Right forelimb (tissue), 1 donor: ENCODE results near the gene ERI3.

Experiments
- DNase-seq: peaks from one replicate; pipeline ENCODE4 v3.0.0-alpha.2; 2018

Gene ERI3

DNA sequence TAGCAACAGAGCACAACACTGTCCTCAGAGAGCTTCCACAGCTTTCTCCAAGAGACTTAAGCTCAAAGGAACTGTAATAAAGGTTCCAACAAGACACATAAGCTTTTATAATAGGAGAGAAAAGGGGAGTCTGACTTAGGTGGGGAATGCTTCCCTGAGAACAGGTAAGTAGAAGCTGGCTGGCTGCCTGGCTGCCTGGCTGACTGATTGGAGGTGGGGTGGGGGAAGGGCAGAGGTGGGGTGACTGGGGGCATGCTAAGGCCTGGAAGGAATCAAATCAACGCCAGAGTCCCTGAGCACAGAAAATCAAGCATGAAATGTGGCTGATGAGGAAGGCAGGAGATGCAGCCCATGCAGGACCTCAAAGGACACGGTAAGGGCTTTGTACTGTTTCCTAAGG, 96.0 kb downstream of the ERI3 start:
- no peak for DNase-seq

DNA sequence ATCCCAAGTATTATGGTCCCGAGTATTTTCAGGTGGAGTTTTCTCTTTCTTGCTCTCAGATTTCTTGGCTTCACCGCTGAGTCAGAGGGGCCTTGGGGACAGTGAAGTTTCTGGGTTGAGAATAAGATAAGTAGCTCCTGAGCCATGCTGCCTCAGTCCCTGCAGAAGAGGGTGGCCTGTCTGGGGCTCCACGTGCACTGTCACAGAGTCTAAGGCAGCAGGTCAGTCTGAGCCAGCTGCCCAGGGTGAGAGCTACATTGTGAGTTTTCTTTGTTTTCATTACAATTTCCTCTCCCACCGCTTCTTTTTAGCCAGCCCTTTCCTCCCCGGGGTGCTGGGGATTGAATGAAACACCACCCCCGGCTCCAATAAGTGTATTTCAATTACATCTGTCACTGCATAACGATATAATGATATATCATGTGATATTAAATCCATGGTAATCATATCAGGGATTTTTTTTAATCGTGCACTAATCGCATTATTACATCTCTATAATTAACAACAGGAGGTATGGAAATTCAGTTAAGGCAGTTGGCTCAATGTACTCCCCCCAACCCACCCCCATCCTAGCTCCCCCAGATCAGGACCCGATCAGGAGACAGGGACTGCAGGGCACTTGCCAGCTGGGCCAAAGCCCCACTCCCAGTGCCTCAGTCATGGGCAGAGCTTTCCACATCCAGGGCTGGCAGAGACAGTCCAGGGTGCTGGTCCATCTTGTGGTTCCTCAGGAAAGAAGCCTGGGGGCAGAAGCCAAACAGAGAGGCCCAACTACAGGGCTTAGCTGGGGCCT, 98.1 kb downstream of the ERI3 start:
- no peak for DNase-seq

DNA sequence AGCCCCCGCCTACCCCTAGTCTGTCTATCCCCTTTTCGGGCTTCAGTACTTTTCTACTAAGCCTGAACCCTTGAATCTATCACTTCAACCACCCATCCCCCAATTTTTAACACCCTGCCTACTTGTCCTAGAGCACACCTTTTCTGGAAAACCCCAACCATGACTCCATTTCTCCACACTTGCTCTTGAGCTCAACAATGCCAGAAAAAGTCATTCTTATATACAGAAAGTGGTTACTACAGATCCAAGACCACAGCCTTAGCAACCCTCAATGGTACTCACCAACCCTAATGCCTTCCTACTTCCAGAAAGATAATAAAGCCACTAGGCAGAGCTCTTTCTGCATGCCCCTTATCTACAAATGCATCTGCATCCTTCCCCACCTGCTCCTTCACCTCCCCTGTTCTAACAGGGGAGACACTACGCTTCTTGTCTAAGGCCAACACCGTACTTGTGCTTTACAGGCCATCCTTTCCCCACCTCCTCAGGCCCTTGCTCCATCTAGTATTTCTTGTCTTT, 100.6 kb downstream of the ERI3 start:
- no peak for DNase-seq

DNA sequence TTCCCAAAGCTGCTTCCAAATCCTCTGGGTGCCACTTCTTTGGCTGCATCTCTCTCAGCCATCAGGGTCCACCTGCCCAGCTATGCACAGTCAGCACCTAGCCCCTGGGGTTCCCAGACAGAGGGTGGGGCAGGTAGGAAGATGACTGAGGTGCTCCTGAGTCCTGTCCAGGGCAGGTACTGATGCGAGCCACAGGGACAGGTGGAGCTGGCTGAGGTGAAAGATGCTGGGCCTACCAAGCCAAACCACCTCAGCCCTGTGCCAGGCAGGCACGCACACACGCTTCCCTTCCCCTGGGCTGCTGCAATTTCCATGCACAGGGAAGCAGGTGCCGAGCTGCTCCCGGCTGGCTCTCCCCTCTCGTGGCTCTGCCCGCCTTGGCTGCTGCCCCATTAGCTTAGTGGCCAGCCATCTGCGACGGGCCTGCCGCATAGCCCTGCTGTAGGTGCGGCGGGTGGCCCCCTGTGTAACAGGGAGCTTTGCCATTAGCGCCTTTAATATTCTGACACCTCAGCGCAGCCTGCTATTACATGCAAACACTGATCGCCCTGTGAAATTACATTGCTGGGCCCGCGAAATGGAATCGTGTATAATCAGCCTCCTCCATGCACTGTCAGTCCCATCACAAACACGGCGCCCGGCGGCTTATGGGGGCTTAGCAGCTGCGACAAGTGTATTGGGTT, 102.9 kb downstream of the ERI3 start:
- no peak for DNase-seq

DNA sequence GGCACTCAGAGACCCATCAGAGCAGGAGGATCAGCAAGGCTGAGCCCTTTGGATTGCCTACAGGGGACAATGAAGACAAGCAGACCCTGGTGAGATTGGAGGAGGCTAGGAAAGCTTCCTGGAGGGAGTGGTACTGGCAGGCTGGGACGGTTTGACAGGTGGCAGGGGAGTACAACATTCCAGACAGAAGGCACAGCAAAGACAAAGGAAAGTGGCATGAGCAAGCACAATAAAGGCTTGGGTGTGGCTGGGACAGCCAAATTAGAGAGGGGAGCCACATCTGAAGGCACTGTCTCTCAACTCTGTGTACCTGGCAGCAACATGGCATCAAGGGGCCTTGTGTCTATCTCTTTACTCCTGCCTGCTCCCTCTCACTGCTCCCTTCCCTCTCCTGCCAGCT, 103.6 kb downstream of the ERI3 start:
- DNase-seq = no peak

DNA sequence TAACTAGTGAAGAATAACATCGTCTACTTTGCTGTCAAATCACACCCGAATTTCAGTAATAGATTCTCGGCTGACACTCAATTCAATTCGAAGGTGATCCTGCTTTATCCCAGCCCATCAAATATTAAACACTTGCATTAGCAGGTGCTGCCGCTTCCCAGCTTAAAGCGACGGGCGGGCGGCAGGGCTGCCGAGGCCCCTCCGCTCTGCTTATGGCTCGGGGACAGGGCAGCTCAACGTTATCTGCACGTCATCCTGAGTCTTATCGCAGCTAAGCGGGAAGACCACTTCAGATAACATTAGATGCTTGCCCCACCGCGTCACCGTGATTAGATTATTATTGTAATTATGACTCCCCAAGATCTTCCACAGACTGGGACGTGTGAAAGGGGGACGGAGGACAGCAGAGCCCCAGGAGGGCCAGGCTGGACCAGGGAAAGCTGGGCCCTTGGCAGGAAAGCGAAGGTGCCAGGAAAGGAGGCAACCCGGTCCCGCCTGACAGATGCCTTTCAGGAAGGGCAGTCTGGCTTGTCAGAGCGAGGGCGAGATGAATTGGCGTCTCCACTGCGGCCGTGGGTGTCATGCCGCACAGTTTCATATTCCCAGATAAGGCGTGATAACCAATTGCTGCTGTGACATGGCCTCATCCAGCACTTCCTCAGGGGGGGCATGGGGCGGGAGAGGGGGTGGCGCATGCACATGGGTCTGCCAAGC, 104.8 kb downstream of the ERI3 start:
- DNase-seq = no peak

DNA sequence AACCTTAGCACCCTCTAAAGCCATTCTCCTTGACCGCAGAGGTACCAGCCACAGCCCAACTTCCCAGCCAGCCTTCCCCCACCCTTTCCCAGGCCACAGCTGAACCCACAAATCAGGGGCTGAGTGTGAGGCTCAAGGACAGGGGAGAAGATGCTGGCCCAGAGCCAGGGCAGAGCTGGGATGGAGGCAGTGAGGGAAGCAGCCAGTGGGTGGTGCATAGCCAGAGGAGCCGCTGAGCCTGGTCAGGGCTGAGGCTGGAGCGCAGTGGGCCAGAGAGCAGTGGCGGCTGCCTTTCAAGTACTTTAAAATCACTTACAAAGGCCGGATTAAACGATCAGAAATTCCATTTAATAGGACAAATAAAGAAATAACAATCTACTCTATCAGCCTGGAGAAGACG, 105.5 kb downstream of the ERI3 start:
- no peak for DNase-seq

DNA sequence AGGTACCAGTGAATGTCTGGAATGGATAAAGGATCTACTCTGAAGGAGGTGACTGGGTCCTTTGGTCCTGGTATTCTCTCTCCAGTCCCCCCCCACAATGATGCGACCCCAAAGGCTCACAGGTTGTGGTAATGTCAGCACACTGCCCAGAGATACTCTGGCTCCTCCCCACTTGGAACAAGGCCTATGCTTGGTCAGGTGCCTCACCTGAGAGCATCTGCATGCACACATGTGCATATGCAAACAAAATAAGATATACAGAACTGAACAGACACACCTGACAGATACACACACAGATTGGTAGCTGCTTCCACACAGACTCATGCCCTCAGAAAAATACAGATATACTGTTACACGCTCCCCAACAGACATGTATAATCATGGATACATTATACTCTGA, 108.3 kb downstream of the ERI3 start:
- no peak for DNase-seq

DNA sequence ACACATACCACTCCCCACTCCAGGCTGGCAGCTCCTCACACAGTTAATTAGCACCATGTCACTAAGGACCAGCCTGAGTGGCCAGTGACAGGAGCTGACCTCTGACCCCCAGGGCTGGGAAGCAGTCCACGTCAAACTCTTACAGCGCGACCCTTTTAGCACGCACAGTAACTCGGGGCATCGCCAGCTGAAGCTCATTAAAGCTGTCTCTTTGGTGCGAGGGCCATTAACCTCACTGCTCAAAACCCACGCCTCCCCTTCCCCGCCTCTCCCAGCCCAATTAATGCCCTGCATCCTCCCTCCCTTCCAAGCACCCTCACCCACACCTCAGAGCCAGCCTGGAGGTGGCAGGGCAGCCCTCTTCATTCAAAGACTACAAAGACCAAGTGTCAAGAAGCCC, 110.1 kb downstream of the ERI3 start:
- no peak for DNase-seq

DNA sequence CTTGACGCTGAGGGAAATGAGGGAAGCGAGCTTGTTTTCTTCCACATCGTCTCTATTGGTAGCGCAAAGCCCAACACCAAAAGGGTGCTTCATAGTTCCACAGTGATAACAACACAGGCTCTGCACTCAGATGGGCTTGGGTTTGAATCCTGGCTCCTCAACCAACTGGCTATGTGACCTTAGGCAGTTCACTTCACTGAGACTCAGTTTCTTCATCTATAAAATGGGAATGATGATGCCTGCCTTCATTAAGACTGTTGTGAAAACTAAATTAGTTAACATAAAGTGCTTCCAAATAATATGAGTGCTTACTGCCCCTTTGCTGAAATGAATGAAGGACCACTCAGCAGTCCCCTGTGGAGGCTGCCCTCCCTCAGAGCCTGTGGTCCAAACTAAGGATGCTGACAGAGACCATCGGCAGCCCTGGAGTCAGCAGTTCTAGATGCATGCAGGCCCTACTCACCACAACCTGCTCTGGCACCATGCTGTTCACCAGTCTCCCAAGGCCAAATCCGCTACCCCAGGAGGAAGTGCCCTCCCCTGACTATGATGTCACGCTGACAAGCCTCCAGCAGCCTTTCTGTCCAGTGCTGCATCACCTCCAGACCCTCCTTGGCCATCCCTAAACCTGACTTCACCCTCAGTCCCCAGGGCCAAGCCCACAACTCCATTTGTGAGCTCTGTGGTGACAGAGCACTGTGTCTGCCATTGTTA, 111.1 kb downstream of the ERI3 start:
- no peak for DNase-seq

DNA sequence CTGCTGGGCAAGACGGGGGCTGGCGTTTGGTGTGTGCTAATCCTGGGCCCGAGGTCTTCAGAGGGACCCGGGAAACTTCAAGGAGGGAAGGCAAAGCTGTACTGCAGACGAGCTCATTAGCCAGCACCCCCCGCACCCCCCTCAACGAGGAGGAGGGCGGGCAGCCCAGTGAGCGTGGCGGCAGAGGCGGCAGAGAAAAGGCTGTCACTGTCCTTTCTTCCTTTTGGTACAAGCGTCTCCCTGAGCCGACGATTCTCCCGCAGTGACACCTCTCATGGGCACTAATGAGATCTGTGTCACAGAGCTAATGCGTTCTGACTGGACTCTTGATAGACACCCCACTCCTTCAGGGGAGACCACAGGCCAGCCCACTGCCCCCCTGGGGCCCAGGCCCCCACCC, 112.3 kb downstream of the ERI3 start:
- no peak for DNase-seq

DNA sequence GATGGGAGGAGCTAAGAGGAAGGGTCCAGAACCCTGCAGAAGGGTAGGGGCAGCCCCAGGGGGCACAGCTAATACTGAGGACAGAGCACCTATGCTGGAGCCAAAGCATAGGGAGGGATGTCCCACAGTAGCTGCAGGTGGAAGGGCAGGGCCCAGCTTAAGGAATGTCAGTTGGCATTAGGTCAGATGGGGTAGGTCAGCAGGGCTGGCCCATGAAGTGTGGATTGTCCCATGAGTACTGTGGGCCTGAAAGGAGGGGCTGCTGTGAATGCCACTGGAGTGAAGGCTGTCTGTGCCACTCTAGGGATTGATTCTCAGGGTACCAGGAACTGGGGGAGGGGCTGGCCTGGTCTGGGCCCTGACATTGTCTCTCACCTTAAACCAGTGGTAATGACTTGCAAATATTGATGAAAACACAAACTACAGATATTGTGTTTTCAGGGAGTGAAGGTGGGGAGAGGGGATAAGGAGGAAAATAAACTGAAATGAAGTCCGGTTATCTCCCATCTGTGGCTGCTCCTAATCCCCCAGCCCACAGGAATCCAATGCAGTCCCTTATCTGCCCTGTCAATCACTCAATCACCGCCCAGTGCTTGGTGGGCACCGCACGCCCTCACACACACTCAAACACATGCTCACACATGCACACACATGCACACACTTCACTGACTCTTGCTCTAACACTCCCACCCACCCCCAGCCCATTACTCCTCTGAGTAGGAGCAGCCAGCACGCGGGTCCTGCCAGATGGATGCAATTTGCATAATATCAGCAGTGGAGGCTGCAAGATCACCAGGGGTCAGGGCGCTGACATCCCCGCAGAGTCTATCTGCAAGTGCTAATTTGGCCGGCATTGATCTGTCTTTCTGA, 114.0 kb downstream of the ERI3 start:
- no peak for DNase-seq

DNA sequence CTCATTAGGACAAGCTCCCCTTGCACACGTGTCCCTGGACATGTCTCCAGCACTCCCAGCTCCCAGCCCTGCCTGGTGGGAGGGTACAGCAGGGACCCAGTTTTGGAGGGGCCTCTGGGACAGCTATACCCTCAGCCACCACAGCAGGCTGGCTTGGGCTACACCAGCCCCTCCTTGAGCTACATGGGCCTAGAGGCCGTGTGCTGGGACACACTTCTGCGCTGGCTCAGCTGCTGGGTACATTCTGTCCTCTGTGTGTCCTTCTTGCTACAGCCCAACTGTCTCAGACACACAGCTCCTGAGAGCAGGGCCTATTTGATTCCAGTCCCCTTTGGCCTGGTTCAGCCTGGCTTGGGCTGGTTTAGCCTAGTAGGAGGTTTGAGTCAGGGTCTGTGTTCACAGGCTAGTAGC, 115.1 kb downstream of the ERI3 start:
- DNase-seq = no peak

DNA sequence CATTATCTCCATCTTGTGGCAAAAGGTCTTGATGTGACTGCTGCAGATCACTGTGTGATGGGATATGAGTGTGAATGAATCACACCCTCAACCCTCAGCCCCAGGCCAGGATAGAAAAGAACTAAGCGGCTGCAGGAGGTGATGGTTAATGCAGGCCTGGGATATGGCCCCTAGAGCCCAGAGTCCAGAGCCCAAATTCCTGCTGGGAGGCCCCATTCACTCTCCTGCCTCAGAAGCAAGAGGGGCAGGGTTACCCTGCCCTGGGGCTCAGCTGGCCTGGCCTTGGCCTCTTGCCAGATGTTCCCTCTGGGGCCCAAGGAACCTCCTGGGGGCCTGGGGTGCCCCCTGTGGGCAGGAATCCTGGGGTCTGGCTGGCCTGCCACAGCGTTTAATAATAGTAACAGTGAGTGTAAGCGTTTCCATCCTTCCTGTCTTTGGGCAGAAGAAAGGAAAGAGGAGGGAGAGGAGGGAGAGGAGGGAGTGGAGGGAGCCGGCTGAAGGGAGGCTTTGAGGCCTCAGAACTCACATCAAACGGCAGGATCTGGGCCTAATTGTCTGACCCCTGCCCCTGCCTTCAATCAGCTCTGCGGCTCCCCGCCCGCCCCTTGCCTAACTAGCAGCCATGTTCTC, 115.6 kb downstream of the ERI3 start:
- DNase-seq = no peak

DNA sequence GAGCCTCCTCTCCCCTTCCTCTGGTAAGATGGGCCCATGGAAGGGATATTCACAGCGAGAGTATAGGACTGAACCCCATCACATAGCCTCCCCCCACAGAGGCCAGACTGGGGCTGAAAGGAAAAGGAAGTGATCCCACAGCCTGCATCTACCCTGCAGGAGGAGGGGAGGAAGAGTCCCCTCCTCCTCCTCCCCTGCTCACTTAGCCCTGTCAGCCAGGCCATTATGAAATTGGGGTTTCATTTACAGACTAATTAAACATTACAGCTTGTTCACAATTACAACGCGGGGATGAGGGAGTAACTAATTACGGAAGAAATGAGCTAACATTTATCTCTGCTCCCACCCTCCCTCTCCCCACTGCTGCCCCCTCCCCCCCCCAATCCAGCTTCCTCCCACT, 116.4 kb downstream of the ERI3 start:
- DNase-seq = no peak

DNA sequence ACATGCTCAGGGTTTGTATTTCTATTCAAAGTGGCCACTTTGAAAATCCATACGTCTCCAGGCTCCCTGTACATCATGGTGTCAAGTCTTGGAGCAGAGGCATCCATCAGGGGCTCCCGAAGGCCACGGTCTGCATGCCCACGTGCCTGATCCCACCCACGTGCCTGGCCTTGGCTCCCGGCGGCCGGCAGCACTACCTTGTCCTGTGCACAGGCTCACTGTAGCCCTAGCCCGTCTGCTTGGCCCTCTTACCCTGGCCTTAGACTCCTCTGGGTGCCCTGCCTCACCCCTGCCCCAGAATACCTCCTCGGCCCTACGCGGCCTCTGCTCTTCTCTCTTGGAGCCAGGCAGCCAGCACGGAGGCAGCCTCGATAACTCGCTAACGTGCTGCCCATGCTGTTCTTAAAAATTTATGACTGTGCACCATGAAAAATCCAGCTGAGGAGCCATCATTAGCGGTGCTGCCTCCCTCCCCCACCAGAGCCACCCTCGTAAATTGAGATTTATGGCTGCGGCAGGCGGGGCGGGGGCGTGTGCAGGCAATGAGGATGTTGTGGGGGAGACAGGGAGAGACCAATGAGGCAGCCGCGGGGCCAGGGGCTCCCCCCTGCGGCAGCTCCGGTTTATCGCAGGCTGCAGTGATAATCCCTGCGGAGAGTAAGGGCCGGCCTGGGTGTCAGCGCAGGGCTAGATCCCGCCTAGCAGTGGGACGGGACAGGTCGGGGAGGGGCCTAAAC, 117.2 kb downstream of the ERI3 start:
- DNase-seq = peak; percentile 75

DNA sequence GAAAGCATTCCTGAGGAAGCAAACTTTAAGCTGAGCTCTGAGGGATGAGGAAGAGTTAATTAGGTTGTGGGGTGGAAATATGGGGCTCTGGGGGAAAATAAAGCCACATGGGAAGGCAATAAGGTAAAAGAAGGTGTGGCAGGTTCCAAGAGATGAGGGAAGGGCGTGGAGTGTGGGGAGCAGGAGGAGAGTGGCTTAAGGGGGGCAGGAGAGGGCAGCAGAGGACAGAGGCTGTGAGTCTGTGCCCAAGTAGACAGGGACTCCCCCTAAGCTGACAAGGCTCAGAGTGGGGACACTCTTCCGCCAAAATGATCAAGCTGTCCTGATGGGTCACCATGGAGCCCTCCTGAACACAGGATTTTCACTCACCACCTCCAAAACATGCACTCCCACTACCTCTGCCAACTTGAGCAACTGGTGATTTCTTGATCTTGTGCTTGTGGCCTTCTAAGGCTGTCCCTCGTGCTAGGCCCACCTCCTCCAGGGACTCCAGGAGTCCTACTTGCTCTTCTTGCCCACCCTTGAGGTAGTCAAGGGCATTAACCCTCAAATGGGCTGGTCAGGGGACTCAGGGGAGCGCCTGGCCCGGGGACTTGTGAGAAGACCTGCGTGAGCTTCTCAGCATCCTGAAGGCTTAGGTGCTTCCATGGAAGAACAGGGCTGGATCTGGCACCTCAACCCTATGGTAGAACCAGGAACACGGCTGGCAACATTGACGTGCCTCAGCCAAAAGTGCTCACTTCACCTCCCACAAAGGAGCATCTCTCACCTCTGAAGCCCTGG, 118.4 kb downstream of the ERI3 start:
- no peak for DNase-seq

DNA sequence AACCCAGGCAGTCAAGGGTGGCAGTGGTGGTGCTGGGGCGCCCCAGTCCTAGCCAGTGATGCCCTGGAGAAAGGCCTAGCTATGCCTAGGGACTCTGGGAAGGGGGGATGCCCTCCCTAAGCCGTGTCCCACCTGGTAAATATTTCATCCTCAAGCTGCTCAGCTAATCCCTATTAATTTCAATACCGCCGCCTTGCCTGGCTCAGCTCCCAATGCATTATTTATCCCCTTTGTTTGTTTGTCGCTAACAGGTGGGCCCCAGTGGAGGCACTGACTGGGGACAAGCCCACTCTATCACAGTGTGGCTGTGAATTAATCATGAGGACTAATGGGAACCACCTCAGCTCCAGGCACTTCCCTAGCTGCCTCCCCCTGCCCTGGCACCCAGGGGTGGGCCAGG, 119.2 kb downstream of the ERI3 start:
- DNase-seq = no peak

DNA sequence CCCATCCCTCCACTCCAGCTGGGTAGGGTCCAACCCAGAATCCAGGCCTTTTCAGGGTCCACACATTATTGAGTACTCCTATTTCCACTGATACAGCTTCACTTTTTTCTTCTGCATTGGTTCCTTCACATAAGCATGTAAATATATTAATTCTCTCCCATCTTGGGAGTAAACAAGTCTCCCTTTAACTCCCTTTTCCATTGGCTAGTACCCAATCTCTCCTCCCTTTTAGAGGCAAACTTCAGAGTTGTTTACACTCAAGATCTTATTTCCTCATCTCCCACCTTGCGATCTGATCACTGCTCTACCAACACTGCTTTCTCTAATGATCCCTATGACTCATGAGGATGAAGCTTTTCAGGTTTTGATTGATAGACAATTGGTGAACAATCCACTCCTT, 121.5 kb downstream of the ERI3 start:
- DNase-seq = no peak

DNA sequence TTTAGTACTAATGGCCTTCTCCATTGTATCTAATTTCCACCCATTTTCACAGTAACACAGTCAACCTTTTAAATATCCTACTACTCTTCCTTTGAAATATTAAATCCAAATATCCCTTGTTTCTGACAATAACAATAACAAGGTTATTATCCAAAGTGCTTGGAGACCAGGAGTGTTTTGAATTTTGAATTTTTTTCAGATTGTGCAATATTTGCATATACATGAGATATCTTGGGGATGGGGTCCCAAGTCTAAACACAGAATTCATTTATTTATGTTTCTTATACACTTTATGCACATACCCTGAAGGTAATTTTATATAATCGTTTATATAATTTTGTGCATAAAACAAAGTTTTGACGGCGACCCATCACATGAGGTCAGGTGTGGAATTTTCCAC, 124.3 kb downstream of the ERI3 start:
- no peak for DNase-seq
